DMS53 (cell line): ENCODE data around the gene DHX35.

Source experiments
- DNase-seq: peaks from one replicate; lab custom pipeline; 2025; lab: John Stamatoyannopoulos, UW

Gene DHX35, protein sequence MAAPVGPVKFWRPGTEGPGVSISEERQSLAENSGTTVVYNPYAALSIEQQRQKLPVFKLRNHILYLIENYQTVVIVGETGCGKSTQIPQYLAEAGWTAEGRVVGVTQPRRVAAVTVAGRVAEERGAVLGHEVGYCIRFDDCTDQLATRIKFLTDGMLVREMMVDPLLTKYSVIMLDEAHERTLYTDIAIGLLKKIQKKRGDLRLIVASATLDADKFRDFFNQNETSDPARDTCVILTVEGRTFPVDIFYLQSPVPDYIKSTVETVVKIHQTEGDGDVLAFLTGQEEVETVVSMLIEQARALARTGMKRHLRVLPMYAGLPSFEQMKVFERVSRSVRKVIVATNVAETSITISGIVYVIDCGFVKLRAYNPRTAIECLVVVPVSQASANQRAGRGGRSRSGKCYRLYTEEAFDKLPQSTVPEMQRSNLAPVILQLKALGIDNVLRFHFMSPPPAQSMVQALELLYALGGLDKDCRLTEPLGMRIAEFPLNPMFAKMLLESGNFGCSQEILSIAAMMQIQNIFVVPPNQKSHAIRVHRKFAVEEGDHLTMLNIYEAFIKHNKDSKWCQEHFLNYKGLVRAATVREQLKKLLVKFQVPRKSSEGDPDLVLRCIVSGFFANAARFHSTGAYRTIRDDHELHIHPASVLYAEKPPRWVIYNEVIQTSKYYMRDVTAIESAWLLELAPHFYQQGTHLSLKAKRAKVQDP

DNA sequence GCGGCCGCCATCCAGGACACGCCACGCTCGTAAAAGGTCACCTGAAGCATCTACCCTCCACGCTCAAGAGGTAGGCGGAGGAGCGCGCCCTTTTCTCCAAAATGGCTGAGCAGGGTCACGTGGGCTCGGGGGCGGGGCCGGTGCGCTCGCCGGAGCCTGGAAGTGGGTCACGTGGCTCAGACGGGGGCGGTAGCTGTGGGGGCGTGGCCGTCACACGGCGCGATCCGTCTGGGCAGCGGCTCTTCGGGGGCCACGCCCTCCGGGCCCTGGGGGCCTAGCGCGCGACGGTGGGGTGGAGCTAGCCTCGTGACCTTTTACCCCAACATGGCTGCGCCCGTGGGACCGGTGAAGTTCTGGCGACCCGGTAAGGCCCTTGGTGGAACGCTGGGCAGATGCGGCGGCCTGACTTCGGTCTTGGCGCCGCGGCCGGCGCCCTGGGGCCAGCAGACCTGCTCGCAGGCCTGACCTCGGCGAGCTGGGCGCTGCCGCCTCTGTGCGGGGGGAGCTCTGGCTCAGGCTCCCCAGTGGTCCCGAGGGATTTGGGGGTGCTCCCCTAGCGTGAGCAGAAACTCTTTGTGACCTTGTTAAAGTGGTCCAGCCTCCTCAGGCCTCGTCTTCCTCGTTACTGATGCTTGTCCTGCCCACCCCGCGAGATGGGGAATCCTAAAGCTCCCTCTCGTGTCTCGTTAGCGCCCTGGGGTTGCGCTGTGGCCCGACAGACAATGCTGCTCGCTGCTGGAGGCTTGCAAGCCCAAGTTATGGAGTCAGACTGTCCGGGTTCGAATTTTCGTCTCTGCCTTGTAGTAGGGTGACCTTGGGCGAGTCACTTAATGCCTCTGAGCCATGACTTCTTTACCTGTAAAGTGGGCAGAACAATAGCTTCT lies at the start of gene DHX35:
Gene DHX35 (plus strand): TSS at position 301 of the 884 bp plus-strand sequence. CDS start 24 bp downstream, at position 325.
- DNase-seq = peak; percentile 98

DNA sequence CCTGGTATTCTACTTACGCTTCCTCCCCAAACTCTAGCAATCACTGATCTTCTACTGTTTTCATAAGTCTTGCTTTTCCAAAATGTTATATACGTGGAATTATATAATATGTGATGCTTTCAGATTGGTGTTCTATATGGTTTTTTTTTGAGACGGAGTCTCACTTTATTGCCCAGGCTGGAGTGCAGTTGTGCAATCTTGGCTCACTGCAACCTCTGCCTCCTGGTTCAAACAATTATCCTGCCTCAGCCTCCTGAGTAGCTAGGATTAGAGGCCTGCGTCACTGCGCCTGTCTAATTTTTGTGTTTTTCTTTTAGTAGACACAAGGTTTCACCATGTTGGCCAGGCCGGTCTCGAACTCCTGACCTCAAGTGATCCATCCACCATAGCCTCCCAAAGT lies 46.8 kb upstream of the DHX35 start:
- no peak for DNase-seq

DNA sequence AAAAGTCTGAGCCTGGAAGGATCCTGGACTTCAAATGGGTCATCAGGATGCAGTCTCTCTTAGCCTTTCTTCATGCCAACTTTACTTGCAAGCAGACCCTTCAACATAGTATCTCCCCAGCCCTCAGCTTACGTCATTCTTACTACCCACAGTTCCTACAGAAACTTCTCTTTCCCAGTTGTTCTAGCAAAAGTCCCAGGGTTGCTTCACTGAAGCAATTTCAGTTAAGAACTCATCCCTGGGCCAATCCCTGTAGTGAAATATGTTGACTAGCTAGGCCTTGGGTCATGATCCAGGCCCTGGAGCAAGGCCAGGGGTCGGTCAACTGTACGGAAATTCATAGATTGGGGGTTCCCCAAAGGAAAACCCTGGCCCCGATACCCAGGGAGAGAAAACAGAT lies 44.5 kb upstream of the DHX35 start:
- no peak for DNase-seq

DNA sequence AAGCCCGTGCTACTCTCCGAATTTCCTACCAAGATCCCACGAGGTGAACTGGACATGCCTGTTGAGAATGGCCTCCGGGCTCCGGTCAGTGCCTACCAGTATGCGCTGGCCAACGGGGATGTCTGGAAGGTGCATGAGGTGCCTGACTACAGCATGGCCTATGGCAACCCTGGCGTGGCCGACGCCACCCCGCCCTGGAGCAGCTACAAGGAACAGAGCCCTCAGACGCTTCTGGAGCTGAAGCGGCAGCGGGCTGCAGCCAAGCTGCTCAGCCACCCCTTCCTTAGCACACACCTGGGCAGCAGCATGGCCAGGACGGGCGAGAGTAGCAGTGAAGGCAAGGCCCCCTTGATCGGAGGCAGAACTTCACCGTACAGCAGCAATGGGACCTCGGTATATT lies 44.0 kb upstream of the DHX35 start:
- no peak for DNase-seq

DNA sequence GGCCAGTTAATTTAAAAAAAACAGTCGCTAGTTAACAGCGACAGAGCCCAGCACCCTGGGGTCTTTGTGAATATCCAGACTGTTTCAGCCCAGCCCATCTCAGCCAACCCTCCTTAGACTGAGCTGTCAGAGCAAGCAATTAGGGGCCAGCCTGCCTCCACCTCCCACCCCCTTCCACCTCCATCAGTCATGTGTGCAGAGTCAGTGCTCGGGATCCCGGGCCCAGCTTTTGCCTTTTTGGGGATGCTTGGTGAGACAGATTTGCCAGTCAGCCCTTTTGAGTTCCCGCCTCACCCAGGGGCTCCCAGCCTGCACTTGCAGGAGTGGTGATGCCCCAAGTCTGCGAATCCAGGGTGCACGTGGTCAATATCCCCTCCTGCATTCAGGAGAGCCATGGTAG lies 42.5 kb upstream of the DHX35 start:
- DNase-seq = no peak

DNA sequence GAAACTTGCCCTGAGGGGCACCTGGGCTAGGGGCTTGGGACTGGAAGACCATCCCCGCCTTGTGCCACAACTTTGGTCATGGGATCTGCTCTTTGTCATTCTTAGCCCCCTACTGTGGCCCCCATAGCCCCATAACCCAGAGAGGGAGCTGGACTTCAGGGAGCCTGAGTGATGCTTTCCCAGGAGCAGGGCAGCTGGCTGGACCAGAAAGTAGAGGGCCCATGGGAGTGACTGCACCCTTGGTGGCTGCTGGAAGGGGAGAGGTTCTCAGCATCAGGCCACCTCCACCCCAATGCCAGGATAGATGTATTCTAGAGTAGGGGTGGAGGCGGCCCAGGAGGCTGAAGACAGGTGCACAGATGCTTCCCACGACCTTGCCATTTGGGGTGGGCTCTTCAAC lies 41.7 kb upstream of the DHX35 start:
- DNase-seq = no peak

DNA sequence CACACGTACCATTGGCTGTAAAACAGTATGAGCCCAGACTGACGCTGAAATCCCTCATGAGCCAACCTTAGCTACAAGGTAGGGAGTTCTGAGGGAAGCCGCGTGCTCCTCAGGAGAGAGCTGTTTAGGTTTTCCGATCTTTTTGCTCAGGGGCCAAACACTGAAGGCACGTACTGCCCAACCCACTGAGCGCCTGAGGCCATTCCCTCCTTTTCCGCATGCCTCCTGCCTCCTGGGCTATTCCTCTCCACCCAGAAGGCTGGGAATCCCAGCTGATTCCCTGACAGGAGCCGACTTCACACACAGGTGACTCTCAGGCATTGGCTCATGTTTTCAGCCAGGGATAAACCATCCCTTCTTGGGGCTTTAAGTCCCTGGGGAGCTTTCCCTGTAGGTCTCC lies 41.3 kb upstream of the DHX35 start:
- no peak for DNase-seq

DNA sequence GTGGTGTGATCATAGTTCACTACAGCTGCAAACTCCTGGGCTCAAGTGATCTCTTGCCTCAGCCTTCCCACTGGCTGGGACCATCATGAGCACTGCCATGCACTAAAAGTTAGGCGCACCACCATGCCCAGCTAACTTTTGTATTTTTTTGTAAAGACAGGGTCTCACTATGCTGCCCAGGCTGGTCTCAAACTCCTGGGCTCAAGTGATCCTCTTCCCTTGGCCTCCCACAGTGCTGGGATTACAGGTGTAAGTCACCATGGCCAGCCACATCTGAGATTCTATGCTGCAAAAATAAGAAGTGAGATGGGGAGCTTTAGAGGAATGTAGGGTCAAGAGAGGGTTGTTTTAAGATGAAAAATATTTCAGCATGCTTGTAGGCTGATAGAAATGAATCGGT lies 37.4 kb upstream of the DHX35 start:
- no peak for DNase-seq

DNA sequence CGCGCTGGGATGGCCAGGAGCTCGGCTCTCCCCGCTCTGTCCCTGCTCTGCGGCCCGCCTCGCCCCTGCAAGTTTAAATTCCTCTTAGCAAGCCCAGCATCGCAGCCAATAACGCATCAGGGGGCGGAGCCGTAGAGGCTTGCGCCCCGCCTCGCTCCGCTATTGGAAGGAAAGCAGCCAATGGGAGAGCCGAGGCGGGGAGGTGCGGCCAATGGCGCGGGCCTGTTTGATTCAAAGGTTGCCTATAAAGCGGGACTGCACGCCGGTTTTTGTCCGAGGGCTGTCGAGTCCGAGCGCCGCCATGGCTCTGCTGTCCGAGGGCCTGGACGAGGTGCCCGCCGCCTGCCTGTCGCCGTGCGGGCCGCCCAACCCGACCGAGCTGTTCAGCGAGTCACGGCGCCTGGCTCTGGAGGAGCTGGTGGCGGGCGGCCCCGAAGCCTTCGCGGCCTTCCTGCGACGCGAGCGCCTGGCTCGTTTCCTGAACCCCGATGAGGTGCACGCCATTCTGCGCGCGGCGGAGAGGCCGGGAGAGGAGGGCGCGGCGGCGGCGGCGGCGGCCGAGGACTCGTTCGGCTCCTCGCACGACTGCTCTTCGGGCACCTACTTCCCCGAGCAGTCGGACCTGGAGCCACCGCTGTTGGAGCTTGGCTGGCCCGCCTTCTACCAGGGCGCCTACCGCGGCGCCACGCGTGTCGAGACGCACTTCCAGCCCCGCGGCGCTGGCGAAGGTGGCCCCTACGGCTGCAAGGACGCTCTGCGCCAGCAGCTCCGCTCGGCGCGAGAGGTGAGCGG lies 35.8 kb upstream of the DHX35 start, which contains the start of gene FAM83D:
Gene FAM83D (plus strand): TSS at position 276 of the 792 bp plus-strand sequence. CDS start 26 bp downstream, at position 302.
- DNase-seq = peak; percentile 99

DNA sequence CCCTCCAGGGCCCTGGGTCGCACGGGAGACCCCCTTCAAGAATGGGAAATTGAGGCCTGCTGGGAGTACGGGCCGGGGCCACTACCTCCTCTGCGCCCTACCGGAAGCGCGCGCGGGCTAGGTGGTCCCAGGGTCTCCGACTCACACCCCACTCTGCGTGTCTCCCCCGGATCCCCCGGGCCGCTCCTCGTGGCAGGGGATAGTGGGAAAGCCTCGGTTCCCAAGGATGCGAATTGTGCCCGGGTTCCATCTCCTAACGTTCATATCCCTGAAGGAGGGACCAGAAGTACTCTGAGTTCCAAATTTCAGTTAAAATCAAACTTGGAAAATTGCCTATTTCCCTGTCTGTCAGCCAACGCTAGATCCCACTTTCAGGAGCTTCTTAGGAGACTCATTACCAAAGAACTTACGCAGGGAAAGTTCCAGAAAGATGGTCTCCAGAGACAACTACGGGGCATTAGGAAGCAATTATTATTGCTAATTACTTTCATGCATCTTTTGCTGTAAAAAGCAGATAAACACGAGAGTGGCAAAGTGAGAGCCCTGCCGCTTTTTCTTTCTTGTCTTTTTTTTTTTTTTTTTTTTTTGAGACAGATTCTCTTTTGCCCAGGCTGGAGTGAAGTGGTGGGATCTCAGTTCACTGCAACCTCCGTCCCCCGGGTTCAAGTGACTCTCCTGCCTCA lies 35.1 kb upstream of the DHX35 start:
- peak; percentile 47 for DNase-seq

DNA sequence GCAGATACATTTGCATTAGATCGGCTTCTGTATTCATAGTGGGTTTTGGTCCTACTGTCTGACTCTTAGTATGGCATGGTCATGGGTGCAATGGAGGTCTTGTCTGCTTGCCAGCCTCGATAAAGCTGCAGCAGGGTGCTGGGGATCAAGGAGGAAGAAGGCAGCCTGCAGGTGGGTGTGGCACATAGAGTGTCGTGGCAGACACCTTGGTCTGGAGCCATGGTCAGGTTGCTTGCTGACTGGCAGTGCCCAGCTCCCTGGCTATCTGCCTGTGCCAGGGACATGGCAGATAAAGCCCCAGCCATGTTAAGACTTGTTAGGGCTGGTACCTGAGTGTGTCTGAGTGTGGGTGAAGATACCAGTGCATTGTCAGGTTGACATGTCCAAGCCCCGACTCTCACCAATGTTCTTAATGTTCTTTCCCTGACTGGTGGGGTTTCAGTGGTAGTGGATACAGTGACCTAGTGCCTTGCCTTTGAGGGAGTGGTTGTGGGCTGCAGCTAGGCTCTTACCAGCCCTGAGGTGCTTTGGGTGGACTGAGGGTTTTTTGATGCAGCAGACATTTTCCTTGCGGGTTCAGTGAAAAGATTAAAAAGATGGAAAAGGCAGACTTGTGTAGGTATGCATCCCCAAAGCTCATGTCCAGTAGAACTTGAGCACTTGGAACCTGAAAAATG lies 34.1 kb upstream of the DHX35 start:
- no peak for DNase-seq

DNA sequence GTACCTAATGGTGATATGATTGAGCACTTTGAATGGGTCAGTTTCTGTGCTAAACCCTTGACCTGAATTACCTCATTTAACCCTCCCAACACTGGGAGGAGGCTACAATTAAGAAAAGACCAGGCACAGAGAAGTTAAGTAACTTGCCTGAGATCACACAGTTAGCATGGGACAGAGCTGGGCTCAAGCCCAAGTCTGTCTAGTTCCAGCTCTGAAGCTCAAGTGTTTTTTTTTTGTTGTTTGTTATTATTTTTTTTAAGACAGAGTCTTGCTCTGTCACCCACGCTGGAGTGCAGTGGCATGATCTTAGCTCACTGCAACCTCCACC lies 31.9 kb upstream of the DHX35 start:
- no peak for DNase-seq

DNA sequence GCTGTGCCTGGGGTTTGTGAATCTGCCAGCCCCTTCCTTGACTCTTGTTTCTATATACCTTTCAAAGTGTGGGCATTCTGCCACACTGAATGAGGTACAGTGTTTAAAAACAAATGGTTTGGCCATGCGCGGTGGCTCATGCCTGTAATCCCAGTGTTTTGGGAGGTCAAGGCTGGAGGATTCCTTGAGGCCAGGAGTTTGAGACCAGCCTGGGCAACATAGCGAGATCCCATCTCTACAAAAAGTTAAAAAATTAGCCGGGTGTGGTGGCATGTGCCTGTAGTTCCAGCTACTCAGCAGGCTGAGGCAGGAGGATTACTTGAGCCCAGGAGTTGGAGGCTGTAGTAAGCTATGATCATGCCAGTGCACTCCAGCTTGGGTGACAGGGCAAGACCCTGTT lies 30.2 kb upstream of the DHX35 start:
- no peak for DNase-seq

DNA sequence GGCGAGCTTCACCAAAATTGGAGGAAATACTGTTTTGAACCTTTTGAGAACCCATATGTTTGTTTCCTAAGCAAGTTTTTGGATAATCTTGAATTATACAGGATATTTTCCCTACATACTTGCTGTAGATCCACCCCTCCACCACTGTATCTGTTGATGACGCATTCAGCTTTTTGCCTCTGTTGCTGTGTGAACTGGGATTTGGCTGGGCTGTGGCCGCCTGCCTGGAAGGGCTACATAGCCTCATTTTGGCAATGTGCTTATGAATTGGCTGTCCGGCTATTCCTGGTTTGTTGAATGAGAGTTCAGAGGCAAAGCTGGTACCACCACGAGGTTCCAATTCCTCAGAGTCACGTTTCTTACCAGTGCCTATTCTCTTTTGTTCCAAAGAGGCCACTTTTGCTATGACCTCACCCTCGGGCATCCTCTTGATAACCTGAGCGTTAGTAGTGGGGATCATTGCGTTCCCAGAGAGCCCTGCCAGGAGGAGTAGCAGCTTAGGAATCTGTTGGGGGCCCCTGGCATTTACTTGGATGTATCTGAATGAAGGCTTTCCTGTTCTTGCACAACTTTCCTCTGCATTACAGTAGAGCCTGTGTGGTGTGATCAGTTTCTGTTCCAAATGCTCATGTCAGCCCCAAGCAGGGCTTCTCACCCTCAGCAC lies 29.6 kb upstream of the DHX35 start:
- no peak for DNase-seq

DNA sequence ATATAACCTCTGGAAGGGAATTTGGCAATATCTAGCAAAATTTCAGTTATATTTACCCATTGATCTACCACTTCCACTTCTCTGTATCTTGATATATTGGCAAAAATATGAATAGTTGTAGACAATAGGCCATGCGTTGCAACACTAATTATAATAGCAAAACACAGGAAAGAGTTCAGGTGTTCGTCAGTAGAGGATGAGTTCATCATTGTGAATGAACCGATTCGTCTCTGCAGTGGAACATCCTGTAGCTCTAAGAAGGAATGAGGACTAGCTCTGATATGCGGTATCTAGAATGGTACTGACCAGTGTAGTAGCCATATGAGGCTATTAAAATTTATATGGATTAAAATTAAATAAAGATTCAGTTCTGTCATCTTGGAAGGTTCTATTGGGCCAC lies 27.6 kb upstream of the DHX35 start:
- no peak for DNase-seq

DNA sequence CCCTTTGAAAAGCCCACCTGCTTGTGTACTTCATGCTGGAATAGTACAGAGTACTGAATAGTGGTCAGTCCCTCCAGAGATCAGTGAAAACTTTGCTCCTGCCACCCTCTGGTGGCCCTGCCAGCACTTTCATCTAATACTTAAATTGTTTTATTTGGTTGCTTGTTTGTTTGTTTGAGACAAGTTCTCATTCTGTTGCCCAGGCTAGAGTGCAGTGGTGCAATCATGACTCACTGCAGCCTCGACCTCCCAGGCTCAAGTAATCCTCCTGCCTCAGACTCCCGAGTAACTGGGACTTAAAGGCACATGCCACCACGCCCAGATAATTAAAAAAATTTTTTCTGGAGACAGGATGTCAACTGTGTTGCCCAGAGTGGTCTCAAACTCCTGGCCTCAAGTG lies 26.9 kb upstream of the DHX35 start:
- DNase-seq = no peak

DNA sequence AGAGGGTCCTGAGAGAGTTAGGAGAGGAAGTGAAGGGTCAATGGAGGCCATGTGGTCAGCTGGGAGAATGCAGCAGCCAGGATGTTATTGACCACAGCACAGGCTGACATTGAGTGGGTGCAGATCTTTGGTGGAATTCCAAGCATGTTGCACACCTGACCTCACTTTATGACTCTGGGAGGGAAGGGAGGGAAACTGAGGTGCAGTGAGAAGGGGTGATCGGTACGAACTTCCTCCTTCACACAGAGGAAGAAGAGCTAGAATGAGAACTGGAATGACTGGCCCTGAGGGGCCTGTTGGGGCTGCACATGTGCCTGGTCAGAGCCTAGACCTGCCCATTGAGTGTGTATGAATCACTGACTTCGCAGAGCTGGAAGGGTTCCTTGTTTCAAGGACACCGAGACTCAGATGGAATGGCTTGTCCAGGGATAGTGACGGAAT lies 26.2 kb upstream of the DHX35 start:
- DNase-seq = no peak

DNA sequence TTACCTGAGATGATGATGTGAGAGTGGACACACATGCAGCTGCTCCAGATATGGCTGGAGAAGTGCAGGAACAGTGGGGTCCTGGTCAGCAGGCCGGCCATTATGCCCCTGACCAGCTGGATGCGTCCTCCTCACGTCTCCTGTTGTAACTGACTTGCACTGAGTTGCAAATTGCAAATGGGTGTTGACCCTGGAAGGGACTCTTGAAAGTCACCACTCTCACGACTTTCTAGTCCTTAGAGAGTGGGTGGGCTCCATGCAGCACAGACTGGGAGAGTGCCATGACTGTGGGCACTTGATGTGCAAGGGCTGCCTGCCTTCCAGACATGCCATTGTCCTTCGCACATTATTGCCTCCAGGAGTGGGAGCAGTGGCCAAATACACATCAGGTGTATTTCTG lies 25.1 kb upstream of the DHX35 start:
- DNase-seq = no peak

DNA sequence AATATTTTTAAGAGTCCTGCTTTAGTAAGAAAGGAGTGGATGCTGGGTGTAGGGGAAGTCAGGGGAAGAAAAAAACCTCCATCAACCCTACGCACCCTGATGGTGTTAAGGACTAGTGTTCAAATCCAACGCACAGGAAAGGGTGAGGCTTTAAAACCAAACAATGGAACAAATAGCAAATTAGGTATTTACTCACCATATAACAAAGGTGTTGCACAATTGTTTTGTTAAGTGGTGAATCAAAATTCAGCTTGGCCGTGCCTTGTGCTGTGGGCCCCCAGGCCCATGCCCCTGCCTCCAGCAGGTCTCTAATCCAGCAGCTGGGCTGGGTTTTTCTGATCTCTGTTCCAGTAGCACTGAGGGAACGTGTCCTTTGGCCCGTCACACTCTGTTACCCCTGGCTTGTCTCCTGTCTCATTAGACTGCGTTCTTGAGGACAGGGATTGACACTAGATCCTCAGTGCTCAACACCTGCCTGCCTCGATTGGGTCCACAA lies 24.1 kb upstream of the DHX35 start:
- no peak for DNase-seq

DNA sequence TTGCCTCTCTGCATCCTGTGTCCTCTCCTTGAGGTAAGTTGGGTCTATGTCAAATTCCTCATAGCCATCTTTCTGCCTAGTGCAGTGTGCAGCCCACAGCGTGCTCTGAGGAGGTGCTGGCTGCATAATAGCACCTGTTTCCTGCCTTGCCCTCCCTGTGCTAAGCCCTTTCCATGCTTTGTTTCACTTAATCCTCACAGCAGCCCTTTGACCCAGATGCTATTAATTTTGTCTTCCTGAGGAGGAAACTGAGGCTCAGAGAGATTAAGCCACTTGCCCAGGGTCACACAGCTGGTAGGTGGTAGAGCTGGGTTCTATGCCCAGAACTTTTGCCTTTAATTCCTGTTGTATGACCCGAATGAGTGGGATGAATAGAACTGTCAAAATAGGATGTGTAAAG lies 22.5 kb upstream of the DHX35 start:
- DNase-seq = no peak
